NCI-H2107 treated with DMSO at 0.1 percent for 48 hours (cell line): ENCODE results near the gene TMEM30B.
"Not testable (repeated sequence)": the region's sequence is repeated elsewhere in the genome, so short reads cannot be mapped to it uniquely, and the experiment has no call there.

Experiments
- DNase-seq: peaks from one replicate; lab custom pipeline; 2025; ENCODE audit not compliant: unreplicated experiment; lab: John Stamatoyannopoulos, UW

TMEM30B gene, protein sequence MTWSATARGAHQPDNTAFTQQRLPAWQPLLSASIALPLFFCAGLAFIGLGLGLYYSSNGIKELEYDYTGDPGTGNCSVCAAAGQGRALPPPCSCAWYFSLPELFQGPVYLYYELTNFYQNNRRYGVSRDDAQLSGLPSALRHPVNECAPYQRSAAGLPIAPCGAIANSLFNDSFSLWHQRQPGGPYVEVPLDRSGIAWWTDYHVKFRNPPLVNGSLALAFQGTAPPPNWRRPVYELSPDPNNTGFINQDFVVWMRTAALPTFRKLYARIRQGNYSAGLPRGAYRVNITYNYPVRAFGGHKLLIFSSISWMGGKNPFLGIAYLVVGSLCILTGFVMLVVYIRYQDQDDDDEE

DNA sequence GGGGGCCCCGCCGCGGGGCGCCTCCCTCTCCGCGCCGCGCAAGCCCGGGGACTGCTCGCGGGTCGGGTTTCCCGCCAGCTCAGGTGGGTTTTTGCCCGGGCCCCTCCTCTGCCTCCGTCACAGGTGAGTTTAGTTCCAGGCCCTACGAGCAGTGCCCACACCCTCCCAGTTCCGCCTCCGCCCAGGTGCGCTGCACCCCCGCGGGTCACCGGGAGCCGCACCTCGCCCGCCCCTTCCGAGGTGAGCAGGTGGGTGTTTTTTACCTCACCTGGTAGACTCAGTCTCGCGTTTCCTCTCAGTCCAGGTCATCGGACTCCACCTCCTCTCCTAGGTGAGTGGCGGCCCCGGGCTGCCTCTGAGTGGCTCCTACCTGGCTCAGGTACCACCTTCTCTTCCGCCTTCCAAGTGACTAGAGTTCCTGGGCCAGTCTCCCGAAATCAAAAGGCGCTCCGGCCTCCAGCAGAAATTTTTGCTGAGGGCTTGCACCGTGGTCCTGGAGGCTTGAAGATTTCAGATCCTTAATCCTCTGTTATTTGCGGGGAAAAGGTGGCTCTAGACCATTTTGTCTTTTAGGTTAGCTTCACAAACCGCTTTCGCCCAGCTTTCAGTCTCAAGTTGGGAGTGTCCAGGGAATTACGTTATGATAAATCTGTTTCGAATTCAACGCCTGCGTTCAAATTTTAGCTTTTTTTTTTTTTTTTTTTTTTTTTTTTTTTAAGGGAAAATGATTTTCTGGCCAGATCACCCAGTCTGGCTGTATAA lies at the start of gene TMEM30B:
TSS of gene TMEM30B (minus strand) at position 153 of the 762 bp plus-strand sequence. CDS start 191 bp downstream, outside the sequence.
- DNase-seq: peak; percentile 93

DNA sequence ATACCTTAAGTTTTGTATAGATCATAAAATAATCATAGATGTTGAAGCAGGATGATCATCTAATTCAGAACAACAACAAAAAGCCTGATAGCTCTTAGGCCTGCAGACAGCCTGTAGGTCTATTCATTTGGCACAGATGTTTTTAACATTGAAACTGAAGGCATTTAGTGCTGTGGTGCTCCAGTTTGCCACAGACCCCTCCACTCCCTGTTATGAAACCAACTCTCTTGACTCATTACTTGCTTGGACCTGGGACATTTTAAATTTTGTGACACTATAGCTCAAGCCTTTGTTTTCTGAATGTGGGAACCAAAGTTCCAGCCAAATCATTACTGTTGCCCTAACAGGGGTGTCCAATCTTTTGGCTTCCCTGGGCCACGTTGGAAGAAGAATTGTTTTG lies 49.4 kb upstream of the TMEM30B start:
- no peak for DNase-seq

DNA sequence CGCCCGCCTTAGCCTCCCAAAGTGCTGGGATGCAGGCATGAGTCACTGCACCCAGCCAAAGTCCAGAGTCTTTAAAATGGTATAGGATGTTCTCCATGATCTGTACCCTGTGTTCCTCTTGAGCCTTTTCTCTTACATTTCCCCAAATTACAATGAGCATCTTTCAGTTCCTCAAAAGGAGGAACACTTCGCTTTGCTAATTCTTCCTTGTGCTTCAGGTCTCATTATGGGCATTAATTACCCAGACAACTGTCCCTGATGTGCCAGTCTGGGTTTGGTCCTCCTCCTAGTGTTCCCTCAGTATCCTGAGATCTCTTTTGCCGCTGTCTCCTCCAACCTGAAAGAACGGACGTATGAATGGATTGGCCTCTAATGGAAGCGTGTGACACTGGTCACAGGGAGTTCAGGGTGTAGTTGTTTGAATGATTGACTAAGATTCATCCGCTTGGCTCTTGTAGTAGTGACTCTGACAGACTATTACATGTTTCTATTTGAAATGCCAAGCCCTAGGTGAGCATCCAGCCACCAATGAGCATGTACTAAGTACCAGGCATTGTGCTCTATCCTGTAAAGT lies 48.4 kb upstream of the TMEM30B start:
- no peak for DNase-seq

DNA sequence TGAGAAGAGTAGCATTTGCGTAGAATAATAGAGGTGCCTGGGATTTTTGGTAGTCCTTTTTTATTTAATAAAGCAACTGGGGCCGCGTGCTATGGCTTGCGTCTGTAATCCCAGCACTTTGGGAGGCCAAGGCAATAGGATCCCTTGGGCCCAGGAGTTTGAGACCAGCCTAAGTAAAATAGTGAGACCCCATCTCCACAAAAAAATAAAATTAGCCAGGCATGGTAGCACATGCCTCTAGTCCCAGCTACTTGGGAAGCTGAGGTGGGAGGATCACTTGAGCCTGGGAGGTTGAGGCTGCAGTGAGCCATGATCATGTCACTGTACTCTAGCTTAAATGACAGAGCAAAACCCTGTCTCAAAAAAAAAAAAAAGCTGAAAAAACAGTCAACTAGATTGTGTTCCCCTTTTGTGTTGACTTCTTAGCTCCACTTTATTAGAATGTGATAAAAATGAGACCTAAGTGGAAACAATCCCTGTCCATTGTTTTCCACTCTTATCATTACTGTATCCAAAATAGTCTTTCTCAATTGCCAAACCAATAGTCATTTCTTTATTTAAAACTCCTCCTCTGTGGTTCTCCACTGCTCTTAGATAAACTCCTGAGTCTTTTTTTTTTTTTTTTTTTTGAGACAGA lies 47.6 kb upstream of the TMEM30B start:
- DNase-seq: no peak

DNA sequence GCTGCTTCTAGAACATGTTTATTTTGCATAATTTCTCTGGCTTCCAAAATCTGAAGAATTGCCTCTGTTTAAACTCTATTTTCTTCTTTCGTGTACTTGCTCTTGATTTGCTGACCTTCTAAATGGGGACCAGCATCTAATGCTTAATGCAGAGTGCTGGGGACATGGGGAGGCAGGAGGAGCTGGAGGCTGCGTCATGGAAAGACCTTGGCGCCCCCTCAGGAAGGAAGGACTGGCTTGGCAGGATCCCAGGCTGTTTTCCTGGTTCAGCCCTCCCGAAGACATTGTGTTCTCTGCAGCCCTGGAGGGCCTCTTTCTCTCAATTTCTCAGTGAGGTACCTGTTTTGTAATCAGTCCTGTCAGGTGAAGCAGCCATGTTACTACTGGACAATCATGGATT lies 45.7 kb upstream of the TMEM30B start:
- no peak for DNase-seq

DNA sequence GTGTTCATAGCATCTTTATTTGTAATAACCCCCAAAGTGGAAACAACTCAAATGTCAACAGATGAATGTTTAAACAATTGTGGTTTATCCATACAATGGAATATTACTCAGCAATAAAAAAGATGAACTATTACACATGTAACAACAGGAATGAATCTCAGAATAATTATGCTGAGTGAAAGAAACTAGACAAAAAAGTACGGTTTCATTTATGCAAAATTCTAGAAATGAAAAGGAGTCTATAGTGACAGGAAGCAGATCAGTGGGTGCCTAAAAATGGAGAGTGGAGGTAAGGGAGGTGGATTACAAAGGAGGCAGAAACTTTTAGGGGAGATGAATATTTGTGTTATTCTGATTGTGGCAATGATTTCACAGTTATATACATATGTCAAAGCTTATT lies 45.0 kb upstream of the TMEM30B start:
- no peak for DNase-seq

DNA sequence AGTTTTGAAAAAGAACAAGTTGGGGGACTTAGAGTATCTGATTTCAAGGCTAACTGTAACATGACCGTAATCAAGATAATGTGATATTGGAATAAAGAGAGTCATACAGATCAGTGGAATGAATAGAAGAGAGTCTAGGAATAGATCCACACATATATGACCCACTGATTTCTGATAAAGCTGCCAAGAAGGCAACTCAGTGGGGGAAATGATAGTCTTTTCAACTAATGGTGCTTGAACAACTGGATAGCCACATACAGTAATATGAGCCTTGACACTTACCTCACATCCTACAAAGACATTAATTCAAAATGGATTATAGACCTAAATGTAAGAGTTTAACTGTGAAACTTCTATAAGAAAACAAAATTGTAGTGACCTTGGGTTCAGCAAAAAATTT lies 44.0 kb upstream of the TMEM30B start:
- no peak for DNase-seq

DNA sequence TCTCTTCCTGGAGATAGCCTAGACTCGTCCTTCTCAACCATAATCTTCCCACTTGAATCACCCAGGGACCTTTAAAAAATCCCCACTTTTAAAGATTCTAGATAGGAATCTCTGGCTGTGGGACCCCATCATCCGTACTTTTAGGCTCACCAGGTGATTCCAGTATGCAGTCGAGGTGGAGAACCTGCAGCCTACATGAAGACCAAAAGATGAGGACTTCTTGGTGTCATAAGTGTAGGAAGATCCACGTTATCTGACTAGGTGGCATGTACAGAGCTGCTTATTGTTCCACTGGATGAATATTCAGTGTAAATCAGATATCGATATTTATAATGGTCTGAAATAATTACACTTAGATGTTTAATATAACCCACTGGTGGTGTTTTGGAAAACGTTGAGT lies 42.8 kb upstream of the TMEM30B start:
- DNase-seq: no peak

DNA sequence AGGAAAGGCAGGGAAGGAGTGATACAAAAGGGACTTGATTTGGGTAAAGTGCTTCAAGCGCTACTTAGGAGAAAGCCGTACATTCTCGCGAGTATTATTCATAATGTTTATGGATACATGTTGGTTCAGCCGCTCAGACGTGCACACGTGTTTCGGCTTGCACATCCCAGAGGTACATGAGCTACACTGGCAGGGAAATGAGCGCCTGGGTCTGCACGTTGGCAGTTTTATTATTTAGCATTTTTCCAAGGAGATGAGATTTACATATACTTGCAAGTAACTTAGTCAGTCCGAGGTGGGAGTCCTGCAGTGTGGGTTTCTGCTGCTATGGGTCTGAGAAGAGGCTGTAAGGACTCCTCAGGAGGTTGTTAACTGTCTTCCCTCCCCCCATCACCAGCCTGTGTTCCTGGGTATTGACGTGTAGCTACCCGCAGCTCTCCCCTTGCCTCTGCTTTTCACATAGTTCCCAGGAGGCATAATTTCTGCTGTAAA lies 41.7 kb upstream of the TMEM30B start:
- peak; percentile 83 for DNase-seq

DNA sequence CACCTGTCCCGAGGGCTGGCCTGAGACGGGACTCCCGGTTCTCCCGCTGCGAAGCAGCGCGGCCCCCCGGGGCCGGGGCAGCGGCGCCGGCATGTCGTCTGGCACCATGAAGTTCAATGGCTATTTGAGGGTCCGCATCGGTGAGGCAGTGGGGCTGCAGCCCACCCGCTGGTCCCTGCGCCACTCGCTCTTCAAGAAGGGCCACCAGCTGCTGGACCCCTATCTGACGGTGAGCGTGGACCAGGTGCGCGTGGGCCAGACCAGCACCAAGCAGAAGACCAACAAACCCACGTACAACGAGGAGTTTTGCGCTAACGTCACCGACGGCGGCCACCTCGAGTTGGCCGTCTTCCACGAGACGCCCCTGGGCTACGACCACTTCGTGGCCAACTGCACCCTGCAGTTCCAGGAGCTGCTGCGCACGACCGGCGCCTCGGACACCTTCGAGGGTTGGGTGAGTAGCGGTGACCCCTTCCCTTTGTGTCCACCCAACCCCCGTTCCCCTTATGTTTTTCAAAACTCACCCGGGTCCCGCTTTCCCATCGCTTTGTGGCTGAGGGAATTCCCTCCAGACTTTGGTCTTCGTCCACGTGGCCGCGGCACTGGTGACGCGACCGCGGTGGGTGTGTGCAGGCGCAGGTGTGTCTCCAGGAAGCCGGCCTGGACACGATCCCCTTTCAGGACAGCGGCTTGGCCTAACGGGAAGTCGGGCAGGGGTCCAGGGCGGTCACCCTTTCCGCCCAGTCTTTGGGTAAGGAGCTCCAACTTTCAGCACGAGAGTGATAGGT lies 41.1 kb upstream of the TMEM30B start:
- DNase-seq: no peak

DNA sequence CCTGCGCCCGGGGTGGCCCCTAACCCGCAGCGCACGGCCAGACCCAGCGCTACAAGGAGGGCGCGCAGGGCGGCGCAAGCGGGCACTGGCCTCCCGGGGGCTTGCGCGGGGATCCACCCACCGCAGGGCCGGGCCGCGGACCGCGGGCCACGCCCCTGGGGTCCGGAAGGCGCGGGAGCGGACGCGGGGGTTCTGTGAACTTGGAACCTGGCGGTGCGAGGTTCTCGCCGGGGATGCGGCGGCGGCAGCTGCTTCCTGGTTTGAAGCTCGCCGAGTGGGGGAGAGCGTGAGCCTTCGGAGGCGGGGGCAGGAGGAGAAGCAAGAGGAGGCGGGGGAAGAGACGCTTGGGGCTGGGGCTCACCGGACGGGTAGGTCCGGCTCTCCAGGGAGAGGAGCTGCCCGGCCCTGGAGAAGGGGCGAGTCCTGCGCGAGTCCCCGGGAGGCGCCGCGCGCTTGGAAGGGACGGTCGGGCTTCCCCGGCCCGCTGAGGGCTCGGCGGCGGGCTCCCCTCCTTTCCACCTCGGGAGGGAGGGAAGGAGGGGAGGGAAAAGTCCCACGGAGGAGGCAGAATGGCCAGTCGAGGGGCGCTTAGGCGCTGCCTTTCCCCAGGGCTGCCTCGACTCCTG lies 40.4 kb upstream of the TMEM30B start, which contains the start of gene PRKCH:
TSS of gene PRKCH (plus strand) at position 195 of the 626 bp plus-strand sequence. CDS start 523 bp downstream, outside the sequence.
- peak; percentile 52 for DNase-seq

DNA sequence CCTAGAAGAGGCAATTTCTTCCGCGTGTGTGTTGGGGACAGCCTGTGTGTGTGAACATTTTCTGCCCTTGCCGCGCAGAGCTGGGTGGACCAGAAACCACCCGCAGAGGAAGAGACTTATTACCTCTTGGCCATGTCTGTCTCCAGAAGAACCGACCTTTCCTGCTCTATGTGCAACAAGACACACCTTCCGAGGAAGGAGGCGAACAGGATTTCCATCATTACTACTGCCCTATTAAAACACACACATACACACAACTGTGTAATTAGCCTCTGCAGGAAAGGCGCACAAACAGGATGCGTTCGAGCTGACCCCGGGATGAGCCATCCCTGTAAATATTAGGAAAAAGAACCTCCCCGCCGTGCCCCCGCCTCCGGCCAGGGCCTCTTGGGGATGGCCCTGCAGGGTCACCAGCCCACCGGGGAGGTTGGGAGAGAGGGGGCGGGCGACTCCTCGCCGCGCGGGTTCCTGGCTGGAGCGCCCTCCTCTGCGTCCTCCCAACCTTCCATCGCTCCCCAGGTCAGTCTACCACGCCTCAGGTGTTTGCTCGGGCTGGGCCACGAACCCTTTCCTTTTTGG lies 39.8 kb upstream of the TMEM30B start:
- DNase-seq: no peak

DNA sequence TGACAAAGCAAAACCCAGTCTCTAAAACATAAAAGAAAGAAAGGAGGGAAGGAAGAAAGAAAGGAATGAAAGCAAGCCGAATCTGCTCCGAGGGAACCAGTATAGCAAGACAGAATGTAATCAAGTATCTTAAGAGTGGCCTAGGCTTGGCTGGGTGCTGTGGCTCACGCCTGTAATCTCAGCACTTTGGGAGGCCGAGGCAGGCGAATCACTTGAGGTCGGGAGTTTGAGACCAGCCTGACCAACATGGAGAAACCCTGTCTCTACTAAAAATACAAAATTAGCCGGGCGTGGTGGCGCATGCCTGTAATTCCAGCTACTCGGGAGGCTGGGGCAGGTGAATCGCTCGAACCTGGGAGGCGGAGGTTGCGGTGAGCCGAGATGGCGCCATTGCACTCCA lies 39.0 kb upstream of the TMEM30B start:
- not testable (repeated sequence) for DNase-seq

DNA sequence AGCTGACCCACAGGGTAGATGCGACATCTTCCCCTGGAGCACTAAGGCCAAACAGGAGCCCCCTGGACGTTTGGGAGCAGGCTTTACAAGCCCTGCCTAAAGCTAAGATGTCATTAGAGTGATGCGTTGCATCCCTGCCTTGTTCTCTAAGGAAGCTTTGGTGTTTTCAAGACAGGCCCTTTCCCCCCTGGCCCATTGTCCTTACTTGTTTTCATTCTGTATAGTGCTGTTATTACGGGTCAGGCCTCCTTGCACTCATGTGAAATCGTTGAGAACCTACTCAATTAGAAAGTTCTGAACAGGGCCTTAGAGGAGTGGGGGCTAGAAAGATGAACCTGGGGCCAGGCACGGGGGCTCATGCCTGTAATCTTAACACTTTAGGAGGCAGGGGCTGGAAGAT lies 38.6 kb upstream of the TMEM30B start:
- no peak for DNase-seq

DNA sequence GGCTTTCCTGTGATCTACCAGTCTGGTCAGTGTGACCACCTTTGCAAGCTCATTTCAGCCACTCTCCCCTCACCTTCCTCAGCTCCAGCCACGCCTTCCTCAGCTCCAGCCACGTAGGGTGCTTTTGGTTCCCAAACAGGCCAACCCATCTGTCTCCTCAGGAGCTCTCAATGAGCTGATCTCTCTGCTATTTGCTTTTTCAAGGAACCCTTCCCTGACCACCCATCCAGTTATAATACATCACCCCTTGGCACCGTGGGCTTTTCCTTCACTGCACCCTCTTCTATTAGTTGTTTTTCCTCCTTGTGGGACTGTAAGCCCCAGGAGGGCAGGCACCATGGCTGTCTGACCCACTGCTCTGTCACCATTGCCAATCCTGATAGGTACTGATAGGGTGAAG lies 37.9 kb upstream of the TMEM30B start:
- no peak for DNase-seq

DNA sequence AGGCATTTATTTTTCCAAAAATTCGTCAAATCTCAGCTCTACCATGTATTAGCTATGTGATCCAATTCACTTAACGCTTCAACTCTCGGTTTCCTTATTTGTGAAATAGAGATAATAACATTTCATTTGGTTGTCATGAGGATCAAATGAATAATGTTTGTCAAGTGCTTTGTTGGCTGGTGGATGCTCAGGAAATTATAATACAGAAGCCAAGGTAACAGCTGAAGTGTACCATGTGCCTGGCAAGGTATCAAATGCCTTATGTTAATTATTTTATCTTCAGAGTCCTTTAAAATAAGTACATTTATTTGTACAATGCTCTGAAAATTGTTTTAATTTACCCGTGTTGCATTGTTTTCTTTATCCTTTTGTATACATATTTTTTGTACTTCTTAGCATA lies 34.2 kb upstream of the TMEM30B start:
- DNase-seq: no peak

DNA sequence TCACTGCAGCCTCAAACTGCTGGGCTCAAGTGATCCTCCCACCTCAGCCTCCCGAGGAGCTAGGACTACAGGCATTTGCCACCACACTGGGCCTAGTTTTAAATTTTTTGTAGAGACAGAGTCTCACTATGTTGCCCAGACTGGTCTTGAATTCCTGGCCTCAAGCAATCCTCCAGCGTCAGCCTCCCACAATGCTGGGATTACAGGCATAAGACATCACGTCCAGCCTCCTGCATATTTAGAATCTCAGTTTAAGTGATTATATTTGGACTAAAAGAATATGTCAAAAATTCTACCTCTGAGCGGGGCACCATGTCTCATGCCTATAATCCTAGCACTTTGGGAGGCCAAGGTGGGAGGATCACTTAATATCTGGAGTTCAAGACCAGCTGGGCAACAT lies 27.6 kb upstream of the TMEM30B start:
- not testable (repeated sequence) for DNase-seq

DNA sequence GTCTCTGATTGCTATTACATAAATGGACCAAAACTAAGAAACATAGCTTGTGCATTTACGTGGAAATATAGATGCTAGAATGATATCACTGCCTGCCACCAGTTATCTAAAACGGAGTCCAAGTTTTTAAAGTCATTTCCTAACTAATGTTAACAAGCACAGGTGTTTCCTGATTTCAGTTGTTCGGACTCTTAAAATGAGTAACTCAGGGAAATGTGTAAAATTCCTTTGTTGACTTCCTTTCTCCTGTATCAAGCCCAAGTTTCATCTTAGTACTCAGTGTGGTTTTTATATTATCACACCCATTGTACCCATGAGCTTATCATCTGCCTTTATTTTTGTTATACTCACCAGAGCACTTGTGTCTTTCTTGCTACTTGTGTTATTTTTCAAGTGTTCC lies 27.1 kb upstream of the TMEM30B start:
- DNase-seq: no peak

DNA sequence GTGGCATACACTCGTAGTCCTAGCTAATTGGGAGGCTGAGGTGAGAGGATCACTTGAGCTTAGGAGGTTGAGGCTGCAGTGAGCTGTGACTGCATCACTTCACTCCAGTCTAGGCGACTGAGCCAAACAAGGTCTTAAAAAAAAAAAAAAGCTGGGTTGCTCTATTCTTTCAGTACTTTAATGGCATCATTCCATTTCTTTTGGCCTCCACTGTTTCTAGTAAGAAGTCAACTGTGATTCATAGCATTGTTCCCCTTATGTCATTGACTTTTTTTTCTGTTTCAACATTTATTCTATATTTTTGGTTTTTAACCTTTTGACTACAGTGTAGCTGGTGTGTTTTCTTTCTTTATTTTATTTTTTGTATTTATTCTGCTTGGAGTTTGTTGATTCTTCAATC lies 23.6 kb upstream of the TMEM30B start:
- no peak for DNase-seq

DNA sequence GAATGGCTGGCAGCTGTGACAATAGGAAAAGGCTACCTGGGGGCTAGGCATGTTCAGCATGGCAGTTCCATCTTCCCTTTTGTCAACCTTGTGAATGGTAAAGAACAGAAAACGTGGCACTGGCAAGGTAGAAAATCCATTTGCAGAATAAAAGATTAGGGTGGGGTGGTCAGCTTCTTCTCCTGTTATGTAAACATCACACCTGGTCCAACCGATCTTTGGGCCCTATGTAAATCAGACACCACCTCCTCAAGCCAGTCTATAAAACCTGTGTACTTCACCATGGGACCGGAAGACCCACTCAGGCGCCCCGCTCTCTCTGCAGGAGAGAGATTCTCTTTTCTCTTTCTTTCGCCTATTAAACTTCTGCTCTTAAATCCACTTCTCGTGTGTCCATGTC lies 19.6 kb upstream of the TMEM30B start:
- no peak for DNase-seq
